Kidney (tissue), 14 donors: Measurements from ENCODE around the gene FAM151A. TPM values are rescaled to one million over a fixed set of nuclear protein-coding genes. Genes with fewer than 3 reads are reported as not detected.
"Not testable (repeated sequence)": the region's sequence is repeated elsewhere in the genome, so short reads cannot be mapped to it uniquely, and the experiment has no call there.

Experiments used
- DNase-seq, 5 donors: peaks; one replicate each; pipeline ENCODE4 v3.0.0-alpha.2; 2013 to 2020
- FAIRE-seq: peaks from 2 replicates; lab custom pipeline; 2012; peaks lifted over from hg19 to GRCh38; lab: Jason Lieb, UNC
- H3K27ac ChIP-seq, 2 donors: one replicate each; pipeline ENCODE4 v1.7.0; 2013; ENCODE audit warnings: low read depth in 2 of 2, low read length in 2 of 2, inconsistent platforms in 1 of 2
- H3K27me3 ChIP-seq: one replicate; pipeline ENCODE4 v1.7.1; 2013; ENCODE audit warnings: low read length, inconsistent platforms; ENCODE audit not compliant: control insufficient read depth, insufficient read depth
- H3K36me3 ChIP-seq, 3 donors: one replicate each; pipeline versions ENCODE4 v1.7.0 to v1.7.1; 2013; ENCODE audit warnings: low read length in 3 of 3, control low read depth in 1 of 3, inconsistent platforms in 1 of 3; ENCODE audit not compliant: insufficient read depth in 3 of 3, control insufficient read depth in 2 of 3
- H3K4me1 ChIP-seq, 3 donors: one replicate each; pipeline versions ENCODE4 v1.7.0 to v1.7.1; 2013; ENCODE audit warnings: low read length in 3 of 3, inconsistent platforms in 1 of 3, low read depth in 1 of 3; ENCODE audit not compliant: control insufficient read depth in 2 of 3, insufficient read depth in 2 of 3
- H3K4me3 ChIP-seq, 3 donors: one replicate each; pipeline versions ENCODE4 v1.7.0 to v1.8.1; 2013; ENCODE audit warnings: low read length in 3 of 3, control low read depth in 1 of 3, inconsistent platforms in 1 of 3
- H3K9ac ChIP-seq, 3 donors: one replicate each; pipeline versions ENCODE4 v1.7.0 to v1.7.1; 2013; ENCODE audit warnings: low read length in 3 of 3, control low read depth in 1 of 3, inconsistent platforms in 1 of 3
- H3K9me3 ChIP-seq, 3 donors: one replicate each; pipeline versions ENCODE4 v1.7.0 to v1.7.1; 2013; ENCODE audit warnings: low read length in 3 of 3, control low read depth in 1 of 3, inconsistent platforms in 1 of 3; ENCODE audit not compliant: control insufficient read depth in 2 of 3, insufficient read depth in 1 of 3
- intact Hi-C: fragments of 100-400 bp; cut with DNase I; formaldehyde crosslinking; loops from one replicate; pipeline ENCODE4 v1.11.1; 2022
- polyA plus RNA-seq: library from polyadenylated mRNA; stranded (reverse); fragments of 350-450 nt; fragmentation: Illumina TruSeq; extraction: RNeasy Lipid Tissue Mini Kit (QIAGEN cat#74804); gene quantifications from one replicate; pipeline ENCODE4 v1.2.3, GENCODE V29; 2014; ENCODE audit warnings: low read depth, low replicate concordance; ENCODE audit not compliant: insufficient read depth
- total RNA-seq: library from RNA; stranded (reverse); fragmentation: NEBNext Ultra II Directional; extraction: Animal tissue kit (Norgen Biotek cat#: 25700); gene quantifications from one replicate; pipeline ENCODE4 v1.2.1, GENCODE V29; 2021
- TF ChIP-seq, protein P1 (sequence below): IDR thresholded peaks from 3 replicates; pipeline ENCODE4 v1.5.1; 2012; ENCODE audit warnings: mild to moderate bottlenecking, moderate library complexity, borderline replicate concordance; ENCODE audit not compliant: insufficient read depth; ENCODE audit errors: extremely low read depth
- donor health status: control.
- donor health status: control.
- donor health status: control.
- donor health status: control.
- donor health status: control.
- donor health status: DM: yes; HTN: yes; CAD: no.
- donor health status: Normal renal cell carcinoma (clear cell type).

FAM151A gene
- total and polyA plus RNA-seq, 2 donors from 2014 or later, result 237 TPM; not detected in 1

DNA sequence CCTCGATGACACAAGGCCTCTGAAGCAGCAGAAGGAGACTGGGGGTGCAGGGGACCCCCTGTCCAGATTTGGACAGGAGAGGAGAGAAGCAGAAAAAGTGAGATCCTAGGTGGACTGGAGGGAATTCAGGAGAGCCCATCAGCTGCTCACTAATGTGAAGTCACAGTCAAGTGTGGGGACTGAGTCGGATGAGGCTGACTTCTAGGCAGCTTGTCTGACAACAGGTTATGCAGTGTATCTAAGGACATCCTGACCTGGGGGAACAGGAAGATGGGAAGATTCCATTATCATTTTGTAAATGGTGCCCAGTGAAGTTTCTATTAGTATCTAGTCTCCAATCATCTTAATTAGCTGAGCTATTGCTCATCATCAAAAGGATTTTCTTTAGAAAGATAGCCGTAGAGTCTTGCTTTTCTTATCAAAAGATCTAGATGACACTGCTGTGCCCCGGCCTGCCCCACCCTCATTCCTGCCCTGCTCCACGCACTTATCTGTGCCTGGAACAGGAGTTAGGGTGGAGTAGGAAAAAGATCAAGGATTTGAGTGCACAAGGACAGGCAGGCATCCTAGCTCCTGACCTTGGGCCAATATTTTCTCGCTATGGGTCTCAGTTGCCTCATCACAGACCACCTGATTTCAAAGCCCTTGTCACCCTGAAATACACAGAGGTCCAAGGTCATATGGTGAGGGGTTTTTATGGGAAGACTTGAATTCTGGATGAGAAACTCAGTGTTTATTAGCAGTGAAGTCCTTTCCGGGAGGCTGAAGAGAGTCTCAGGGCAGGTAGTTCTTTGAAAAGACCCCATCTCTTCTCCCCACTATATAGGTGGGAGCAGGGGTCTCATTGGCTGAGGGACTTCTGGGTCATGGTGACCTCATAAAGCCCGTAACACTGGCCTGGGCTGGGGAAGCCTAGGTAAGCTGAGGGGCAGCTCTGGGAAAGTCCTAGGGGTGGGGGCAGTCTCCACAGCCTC, 17.8 kb upstream of the FAM151A start, which contains the start of gene MROH7:
Gene MROH7 (plus strand): TSS at position 924 of the 974 bp plus-strand sequence. CDS start 11,141 bp downstream, outside the sequence.
- Histone ChIP-seq H3K9me3 (peaks cover 0 to 7% (median 0%) of the 10 kb centered on the region in 3 donors), H3K4me1 (peaks cover 0 to under 1% (median 0%) of the 10 kb centered on the region in 3 donors), H3K4me3 (no peak within 1 kb of the TSS), H3K27ac (no peak within 1 kb of the TSS), H3K36me3 (no peaks in the 10 kb centered on the region), H3K9ac (no peak within 1 kb of the TSS), H3K27me3 (no peaks in the 10 kb centered on the region)
- FAIRE-seq (no peak), DNase-seq (no peak)
- TF ChIP-seq, protein P1, sequence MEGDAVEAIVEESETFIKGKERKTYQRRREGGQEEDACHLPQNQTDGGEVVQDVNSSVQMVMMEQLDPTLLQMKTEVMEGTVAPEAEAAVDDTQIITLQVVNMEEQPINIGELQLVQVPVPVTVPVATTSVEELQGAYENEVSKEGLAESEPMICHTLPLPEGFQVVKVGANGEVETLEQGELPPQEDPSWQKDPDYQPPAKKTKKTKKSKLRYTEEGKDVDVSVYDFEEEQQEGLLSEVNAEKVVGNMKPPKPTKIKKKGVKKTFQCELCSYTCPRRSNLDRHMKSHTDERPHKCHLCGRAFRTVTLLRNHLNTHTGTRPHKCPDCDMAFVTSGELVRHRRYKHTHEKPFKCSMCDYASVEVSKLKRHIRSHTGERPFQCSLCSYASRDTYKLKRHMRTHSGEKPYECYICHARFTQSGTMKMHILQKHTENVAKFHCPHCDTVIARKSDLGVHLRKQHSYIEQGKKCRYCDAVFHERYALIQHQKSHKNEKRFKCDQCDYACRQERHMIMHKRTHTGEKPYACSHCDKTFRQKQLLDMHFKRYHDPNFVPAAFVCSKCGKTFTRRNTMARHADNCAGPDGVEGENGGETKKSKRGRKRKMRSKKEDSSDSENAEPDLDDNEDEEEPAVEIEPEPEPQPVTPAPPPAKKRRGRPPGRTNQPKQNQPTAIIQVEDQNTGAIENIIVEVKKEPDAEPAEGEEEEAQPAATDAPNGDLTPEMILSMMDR, result no peak
- intact Hi-C loops, result no loop called here

DNA sequence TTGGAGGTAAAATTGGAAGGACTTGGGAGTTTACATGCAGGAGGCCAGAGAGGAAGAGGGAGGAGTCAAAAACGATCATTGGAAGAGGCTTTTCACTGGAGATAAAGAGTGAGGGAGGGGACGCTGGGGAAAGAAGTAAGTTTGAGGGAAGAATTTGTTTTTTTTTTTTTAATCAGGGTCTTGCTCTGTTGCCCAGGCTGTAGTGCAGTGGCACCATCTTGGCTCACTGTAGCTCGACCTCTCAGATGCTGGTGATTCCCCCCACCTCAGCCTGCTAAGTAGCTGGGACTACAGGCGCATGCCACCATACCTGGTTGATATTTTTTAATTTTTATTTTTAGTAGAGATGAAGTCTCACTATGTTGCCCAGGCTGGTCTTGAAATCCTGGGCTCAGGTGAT, 17.0 kb upstream of the FAM151A start:
- Histone ChIP-seq H3K4me3 (no peak overlapping the region), H3K9me3 (peaks cover 0 to 7% (median 0%) of the 10 kb centered on the region in 3 donors), H3K4me1 (no peaks in the 10 kb centered on the region), H3K27ac (no peak overlapping the region), H3K36me3 (no peaks in the 10 kb centered on the region), H3K9ac (no peak overlapping the region), H3K27me3 (no peaks in the 10 kb centered on the region)
- intact Hi-C loops, result no loop called here
- no peak for DNase-seq
- TF ChIP-seq, protein P1, result no peak
- no peak for FAIRE-seq

DNA sequence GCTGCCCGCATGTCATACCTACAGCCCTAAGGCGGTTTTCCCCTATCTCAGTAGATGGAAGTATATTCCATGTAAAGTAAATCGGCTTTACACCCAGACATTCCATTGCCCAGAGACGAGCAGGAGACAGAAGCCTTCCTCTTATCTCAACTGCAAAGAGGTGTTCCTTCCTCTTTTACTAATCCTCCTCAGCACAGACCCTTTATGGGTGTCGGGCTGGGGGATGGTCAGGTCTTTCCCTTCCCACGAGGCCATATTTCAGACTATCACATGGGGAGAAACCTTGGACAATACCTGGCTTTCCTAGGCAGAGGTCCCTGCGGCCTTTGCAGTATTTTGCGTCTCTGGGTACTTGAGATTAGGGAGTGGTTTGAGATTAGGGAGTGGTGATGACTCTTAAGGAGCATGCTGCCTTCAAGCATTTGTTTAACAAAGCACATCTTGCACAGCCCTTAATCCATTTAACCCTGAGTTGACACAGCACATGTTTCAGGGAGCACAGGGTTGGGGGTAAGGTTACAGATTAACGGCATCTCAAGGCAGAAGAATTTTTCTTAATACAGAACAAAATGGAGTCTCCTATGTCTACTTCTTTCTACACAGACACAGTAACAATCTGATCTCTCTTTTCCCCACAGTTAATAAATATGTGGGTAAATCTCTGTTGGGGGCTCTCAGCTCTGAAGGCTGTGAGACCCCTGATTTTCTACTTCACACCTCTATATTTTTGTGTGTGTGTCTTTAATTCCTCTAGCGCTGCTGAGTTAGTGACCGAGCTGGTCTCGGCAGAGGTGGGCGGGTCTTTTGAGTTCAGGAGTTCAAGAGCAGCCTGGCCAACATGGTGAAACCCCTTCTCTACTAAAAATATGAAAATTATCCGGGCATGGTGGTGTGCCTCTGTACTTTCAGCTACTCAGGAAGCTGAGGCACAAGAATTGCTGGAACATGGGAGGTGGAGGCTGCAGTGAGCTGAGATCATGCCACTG, 13.4 kb upstream of the FAM151A start:
- H3K9ac ChIP-seq, H3K27me3 ChIP-seq, intact Hi-C loops, H3K36me3 ChIP-seq, H3K27ac ChIP-seq, H3K4me3 ChIP-seq, FAIRE-seq, H3K9me3 ChIP-seq, DNase-seq, H3K4me1 ChIP-seq: not testable (repeated sequence)

DNA sequence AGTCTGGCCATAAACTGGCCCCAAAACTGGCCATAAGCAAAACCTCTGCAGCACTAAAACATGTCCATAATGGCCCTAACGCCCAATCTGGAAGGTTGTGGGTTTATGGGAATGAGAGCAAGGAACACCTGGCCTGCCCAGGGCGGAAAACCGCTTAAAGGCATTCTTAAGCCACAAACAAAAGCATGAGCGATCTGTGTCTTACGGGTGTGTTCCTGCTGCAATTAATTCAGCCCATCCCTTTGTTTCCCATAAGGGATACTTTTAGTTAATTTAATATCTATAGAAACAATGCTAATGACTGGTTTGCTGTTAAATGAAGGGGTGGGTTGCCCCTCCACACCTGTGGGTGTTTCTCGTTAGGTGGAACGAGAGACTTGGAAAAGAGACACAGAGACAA, 12.5 kb upstream of the FAM151A start:
- intact Hi-C loops, H3K36me3 ChIP-seq, H3K27ac ChIP-seq, H3K4me3 ChIP-seq, DNase-seq, H3K4me1 ChIP-seq, FAIRE-seq, H3K27me3 ChIP-seq, H3K9ac ChIP-seq, H3K9me3 ChIP-seq: not testable (repeated sequence)
